Measurements from ENCODE around the gene SLC25A46. TPM values are rescaled to one million over a fixed set of nuclear protein-coding genes. Genes with fewer than 3 reads are reported as not detected.

The SLC25A46 gene
- 101 and 110 TPM in 2 replicates for total RNA-seq

DNA sequence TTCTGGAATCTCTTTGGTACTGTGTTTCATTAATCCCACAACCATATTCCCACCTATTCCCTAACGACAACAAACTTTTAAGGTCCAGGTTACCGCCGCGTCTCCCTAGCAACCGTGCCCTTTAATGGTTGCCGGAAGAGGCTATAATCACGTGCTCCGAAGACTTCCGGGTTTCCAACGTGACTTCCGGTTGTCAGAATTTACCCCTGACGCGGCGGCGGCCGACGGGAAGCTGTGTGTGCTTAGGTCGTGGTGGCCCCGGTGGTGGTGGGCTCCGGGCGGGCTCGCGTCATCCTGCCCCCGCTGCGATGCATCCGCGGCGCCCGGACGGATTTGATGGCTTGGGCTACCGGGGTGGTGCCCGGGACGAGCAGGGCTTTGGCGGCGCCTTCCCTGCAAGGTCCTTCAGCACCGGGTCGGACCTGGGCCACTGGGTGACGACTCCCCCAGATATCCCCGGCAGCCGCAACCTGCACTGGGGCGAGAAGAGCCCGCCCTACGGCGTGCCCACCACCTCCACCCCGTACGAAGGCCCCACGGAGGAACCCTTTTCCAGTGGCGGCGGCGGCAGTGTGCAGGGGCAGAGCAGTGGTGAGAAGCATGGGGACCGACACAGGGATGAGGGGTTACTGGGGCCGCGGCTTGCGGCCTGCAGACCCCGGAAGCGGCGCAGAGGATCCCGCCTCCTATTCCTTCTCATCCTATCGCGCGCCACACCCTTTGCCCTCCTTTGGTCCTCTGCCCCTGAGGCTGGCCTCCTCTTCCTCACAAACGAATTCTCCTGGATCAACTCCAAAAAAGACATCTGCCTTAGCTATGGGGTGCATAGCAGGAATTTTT, at the start of gene SLC25A46:
Gene SLC25A46, plus strand, starts transcription at position 196 of the 840 bp plus-strand sequence. Its CDS starts 113 bp downstream, at position 309.

DNA sequence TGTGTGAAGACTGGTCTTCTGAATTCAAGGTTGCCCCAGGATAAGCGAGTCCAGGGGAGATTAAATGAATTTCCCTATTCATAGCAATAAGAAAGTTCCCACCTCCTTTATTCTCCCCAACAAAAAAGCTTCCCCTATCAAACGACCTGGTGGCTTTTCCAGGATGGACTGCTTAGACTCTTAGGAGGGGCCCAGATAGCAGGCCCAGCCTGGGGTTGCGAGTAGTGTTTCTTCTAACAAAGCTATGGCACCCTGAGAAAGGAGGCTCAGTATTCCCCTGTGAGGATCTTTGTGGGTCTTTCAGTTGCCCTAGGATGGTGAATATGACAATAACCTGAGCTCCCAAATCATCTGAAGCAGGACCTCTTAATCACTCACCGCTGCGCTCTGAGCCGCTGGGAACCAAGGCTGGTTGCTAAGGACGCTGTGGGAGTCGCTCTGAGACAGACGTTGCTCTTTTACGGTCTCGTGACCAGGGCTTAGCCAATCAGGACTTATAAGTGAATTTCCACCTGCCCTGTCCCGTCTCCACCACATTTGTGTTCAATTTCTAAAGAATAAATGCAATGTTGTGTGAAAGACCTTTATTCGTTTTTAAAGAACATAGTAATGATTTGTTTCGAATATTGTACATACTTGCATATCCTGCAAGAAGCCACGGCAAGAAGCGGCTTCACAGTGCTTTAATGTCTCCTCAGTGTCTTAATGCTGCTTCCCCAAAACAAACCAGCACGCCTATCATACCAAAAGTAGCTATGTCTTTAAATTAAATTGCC, 12.4 kb upstream of the SLC25A46 start, which contains the start of gene TMEM232:
Gene TMEM232, minus strand, starts transcription at position 423 of the 776 bp plus-strand sequence. CDS start 59,319 bp downstream, outside the sequence.

Other genes with a start within 250 kb of the SLC25A46 start
- gene TMEM232, start 12.3 kb upstream of the SLC25A46 start, total RNA-seq = 2.1 and 7.2 TPM in 2 replicates

Measured in articular chondrocyte of knee joint (primary cell).